Lower lobe of right lung (tissue), 2 donors: ENCODE results near the gene HTR3A. TPM values are rescaled to one million over a fixed set of nuclear protein-coding genes. Genes with fewer than 3 reads are reported as not detected.
A peak's percentile ranks its signal among the peaks of the same experiment; 100 is the strongest.

Source experiments
- ATAC-seq, 2 donors: fragments of 200-7000 bp; cut with Tn5 transposase; one replicate each; pipeline ENCODE4 v1.9.1; 2020 to 2022; ENCODE audit warnings: mild to moderate bottlenecking in 2 of 2, moderate library complexity in 2 of 2
- DNase-seq: peaks from one replicate; pipeline ENCODE4 v3.0.0-alpha.2; 2020
- H3K27ac ChIP-seq: fragments of 200-600 bp; one replicate; pipeline ENCODE4 v1.8.0; 2022
- H3K27me3 ChIP-seq: fragments of 200-600 bp; one replicate; pipeline ENCODE4 v1.8.0; 2022; ENCODE audit warnings: low read depth
- H3K36me3 ChIP-seq: fragments of 200-600 bp; one replicate; pipeline ENCODE4 v1.8.0; 2022; ENCODE audit warnings: mild to moderate bottlenecking
- H3K4me1 ChIP-seq: fragments of 200-600 bp; one replicate; pipeline ENCODE4 v1.8.0; 2022
- H3K4me3 ChIP-seq: fragments of 200-600 bp; one replicate; pipeline ENCODE4 v1.8.0; 2022; ENCODE audit warnings: mild to moderate bottlenecking
- H3K9me3 ChIP-seq: fragments of 200-600 bp; one replicate; pipeline ENCODE4 v1.8.0; 2022
- CTCF ChIP-seq: fragments of 200-600 bp; IDR thresholded peaks from one replicate; pipeline ENCODE4 v1.8.0; 2022; ENCODE audit warnings: antibody characterized with exemption, mild to moderate bottlenecking
- intact Hi-C: fragments of 100-400 bp; cut with DNase I; formaldehyde crosslinking; loops from one replicate; pipeline ENCODE4 v1.11.0; 2022
- total RNA-seq: library from RNA; stranded (reverse); fragmentation: NEBNext Ultra II Directional; extraction: Animal tissue kit (Norgen Biotek cat#: 25700); gene quantifications from one replicate; pipeline ENCODE4 v1.2.1, GENCODE V29; 2021
- donor health status: DM: no; HTN: yes; CAD: no; lungs with severe emphysema.

HTR3A gene
- total RNA-seq, 1 donor from 2014 or later, result not detected

GRCh38 chr11:114016986-114017385 lies 42.1 kb downstream of the HTR3A start:
- Histone ChIP-seq H3K27ac (no peak overlapping the region), H3K27me3 (no peaks in the 10 kb centered on the region), H3K9me3 (no peaks in the 10 kb centered on the region), H3K4me3 (no peak overlapping the region), H3K4me1 (no peaks in the 10 kb centered on the region), H3K36me3 (no peaks in the 10 kb centered on the region)
- intact Hi-C loops, result no loop called here
- TF ChIP-seq CTCF, result no peak
- DNase-seq, result no peak
- ATAC-seq, result no peak

GRCh38 chr11:114017723-114018122 lies 42.8 kb downstream of the HTR3A start:
- no peaks in the 10 kb centered on the region for H3K9me3 ChIP-seq
- no peaks in the 10 kb centered on the region for H3K36me3 ChIP-seq
- no peak overlapping the region for H3K4me3 ChIP-seq
- H3K27me3 ChIP-seq, result no peaks in the 10 kb centered on the region
- intact Hi-C loops, result no loop called here
- TF ChIP-seq CTCF, result no peak
- H3K4me1 ChIP-seq, result no peaks in the 10 kb centered on the region
- ATAC-seq, result no peak
- DNase-seq, result no peak
- H3K27ac ChIP-seq, result no peak overlapping the region

GRCh38 chr11:114019046-114019445 lies 44.1 kb downstream of the HTR3A start:
- H3K27me3 ChIP-seq, result no peaks in the 10 kb centered on the region
- DNase-seq (no peak), ATAC-seq (peak in 1 of 2 donors; percentile 23)
- H3K4me1 ChIP-seq, result no peaks in the 10 kb centered on the region
- H3K9me3 ChIP-seq, result no peaks in the 10 kb centered on the region
- no peak overlapping the region for H3K27ac ChIP-seq
- H3K4me3 ChIP-seq, result no peak overlapping the region
- intact Hi-C loops, result no loop called here
- no peak for TF ChIP-seq CTCF
- no peaks in the 10 kb centered on the region for H3K36me3 ChIP-seq

GRCh38 chr11:114019574-114019973 lies 44.7 kb downstream of the HTR3A start:
- Histone ChIP-seq H3K4me1 (no peaks in the 10 kb centered on the region), H3K36me3 (no peaks in the 10 kb centered on the region), H3K9me3 (no peaks in the 10 kb centered on the region), H3K27me3 (no peaks in the 10 kb centered on the region), H3K4me3 (no peak overlapping the region), H3K27ac (no peak overlapping the region)
- no peak for ATAC-seq
- no peak for DNase-seq
- intact Hi-C loops, result no loop called here
- no peak for TF ChIP-seq CTCF

- H3K4me3 ChIP-seq, result no peak overlapping the region
- H3K27ac ChIP-seq, result no peak overlapping the region
- no peaks in the 10 kb centered on the region for H3K36me3 ChIP-seq
- H3K4me1 ChIP-seq, result no peaks in the 10 kb centered on the region
- ATAC-seq (no peak), DNase-seq (no peak)
- TF ChIP-seq CTCF, result no peak
- intact Hi-C loops, result no loop called here
- no peaks in the 10 kb centered on the region for H3K9me3 ChIP-seq
- peaks cover 3% of the 10 kb centered on the region for H3K27me3 ChIP-seq
These were observed 50.5 kb downstream of the HTR3A start for GRCh38 chr11:114025329-114025907.
